ENCODE data around the gene TP53TG3F.
"Not testable (repeated sequence)": the region's sequence is repeated elsewhere in the genome, so short reads cannot be mapped to it uniquely, and the experiment has no call there.

DNA sequence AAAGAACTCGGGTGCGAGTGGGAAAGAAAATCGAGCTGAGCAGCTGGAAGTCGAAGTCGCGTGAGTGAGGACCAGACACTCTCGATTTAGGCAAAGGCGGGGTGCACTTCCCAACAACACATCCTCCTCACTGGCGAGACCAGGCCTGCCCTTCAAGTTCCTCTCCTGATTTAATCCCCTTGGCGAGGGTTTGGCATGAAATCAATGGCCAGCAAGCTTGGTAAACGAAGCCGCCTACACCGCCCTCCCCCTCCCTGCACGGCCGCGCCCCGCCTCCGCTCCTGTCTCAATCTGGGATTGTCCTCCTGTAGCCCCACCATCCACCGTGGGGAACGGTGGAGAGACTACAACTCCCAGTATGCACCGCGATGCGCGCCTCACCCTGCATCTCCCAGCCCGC lies at the start of gene TP53TG3F:
- TF ChIP-seq, protein P1, sequence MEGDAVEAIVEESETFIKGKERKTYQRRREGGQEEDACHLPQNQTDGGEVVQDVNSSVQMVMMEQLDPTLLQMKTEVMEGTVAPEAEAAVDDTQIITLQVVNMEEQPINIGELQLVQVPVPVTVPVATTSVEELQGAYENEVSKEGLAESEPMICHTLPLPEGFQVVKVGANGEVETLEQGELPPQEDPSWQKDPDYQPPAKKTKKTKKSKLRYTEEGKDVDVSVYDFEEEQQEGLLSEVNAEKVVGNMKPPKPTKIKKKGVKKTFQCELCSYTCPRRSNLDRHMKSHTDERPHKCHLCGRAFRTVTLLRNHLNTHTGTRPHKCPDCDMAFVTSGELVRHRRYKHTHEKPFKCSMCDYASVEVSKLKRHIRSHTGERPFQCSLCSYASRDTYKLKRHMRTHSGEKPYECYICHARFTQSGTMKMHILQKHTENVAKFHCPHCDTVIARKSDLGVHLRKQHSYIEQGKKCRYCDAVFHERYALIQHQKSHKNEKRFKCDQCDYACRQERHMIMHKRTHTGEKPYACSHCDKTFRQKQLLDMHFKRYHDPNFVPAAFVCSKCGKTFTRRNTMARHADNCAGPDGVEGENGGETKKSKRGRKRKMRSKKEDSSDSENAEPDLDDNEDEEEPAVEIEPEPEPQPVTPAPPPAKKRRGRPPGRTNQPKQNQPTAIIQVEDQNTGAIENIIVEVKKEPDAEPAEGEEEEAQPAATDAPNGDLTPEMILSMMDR (IDR thresholded peaks at IDR 0.05) = not testable (repeated sequence)
- TF ChIP-seq EZH2 (IDR thresholded peaks at IDR 0.05; ENCODE audit: borderline replicate concordance, insufficient read depth, low read depth, low read length, poor library complexity, severe bottlenecking) = not testable (repeated sequence)
